ENCODE measurements around the gene FAN1. TPM values are rescaled to one million over a fixed set of nuclear protein-coding genes. Genes with fewer than 3 reads are reported as not detected.

Gene FAN1
- total RNA-seq, 1 donor from 2014 or later: 18.4 TPM

- no peaks in the 10 kb centered on the region for H3K27me3 ChIP-seq
- no peak for DNase-seq
These were observed 40.1 kb downstream of the FAN1 start for GRCh38 chr15:30943654-30944335.

GRCh38 chr15:30953183-30953582 lies 49.5 kb downstream of the FAN1 start:
- TF ChIP-seq, protein P1, sequence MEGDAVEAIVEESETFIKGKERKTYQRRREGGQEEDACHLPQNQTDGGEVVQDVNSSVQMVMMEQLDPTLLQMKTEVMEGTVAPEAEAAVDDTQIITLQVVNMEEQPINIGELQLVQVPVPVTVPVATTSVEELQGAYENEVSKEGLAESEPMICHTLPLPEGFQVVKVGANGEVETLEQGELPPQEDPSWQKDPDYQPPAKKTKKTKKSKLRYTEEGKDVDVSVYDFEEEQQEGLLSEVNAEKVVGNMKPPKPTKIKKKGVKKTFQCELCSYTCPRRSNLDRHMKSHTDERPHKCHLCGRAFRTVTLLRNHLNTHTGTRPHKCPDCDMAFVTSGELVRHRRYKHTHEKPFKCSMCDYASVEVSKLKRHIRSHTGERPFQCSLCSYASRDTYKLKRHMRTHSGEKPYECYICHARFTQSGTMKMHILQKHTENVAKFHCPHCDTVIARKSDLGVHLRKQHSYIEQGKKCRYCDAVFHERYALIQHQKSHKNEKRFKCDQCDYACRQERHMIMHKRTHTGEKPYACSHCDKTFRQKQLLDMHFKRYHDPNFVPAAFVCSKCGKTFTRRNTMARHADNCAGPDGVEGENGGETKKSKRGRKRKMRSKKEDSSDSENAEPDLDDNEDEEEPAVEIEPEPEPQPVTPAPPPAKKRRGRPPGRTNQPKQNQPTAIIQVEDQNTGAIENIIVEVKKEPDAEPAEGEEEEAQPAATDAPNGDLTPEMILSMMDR (IDR thresholded peaks at IDR 0.05): no peak

More at GRCh38 chr15:30943654-30944335, 40.1 kb downstream of the FAN1 start:
- no peak overlapping the region for H3K4me3 ChIP-seq
- intact Hi-C loops (cut with DNase I): no loop called here
- peaks cover 98% of the 10 kb centered on the region for H3K36me3 ChIP-seq
- H3K9me3 ChIP-seq: no peaks in the 10 kb centered on the region
- no peak overlapping the region for H3K27ac ChIP-seq
- no peak for ATAC-seq
- TF ChIP-seq, protein P1 (IDR thresholded peaks at IDR 0.05): no peak
- H3K4me1 ChIP-seq: no peaks in the 10 kb centered on the region

GRCh38 chr15:30953731-30954378 lies 50.1 kb downstream of the FAN1 start:
- DNase-seq (no peak), ATAC-seq (peak; percentile 60)

More at GRCh38 chr15:30953183-30953582, 49.5 kb downstream of the FAN1 start:
- DNase-seq (no peak), ATAC-seq (no peak)
- intact Hi-C loops (cut with DNase I): no loop called here
- Histone ChIP-seq H3K27me3 (no peaks in the 10 kb centered on the region), H3K9me3 (no peaks in the 10 kb centered on the region), H3K27ac (no peak overlapping the region), H3K4me3 (no peak overlapping the region), H3K36me3 (peaks cover 100% of the 10 kb centered on the region), H3K4me1 (no peaks in the 10 kb centered on the region)

GRCh38 chr15:30954674-30955073 lies 51.0 kb downstream of the FAN1 start:
- H3K36me3 ChIP-seq: peaks cover 100% of the 10 kb centered on the region
- H3K27ac ChIP-seq: no peak overlapping the region
- no peak for DNase-seq
- intact Hi-C loops (cut with DNase I): no loop called here
- ATAC-seq: no peak
- no peaks in the 10 kb centered on the region for H3K9me3 ChIP-seq
- no peaks in the 10 kb centered on the region for H3K4me1 ChIP-seq
- H3K4me3 ChIP-seq: no peak overlapping the region
- TF ChIP-seq, protein P1 (IDR thresholded peaks at IDR 0.05): no peak
- H3K27me3 ChIP-seq: no peaks in the 10 kb centered on the region

More at GRCh38 chr15:30953731-30954378, 50.1 kb downstream of the FAN1 start:
- Histone ChIP-seq H3K4me3 (no peak overlapping the region), H3K36me3 (peaks cover 100% of the 10 kb centered on the region), H3K27me3 (no peaks in the 10 kb centered on the region), H3K27ac (no peak overlapping the region), H3K9me3 (no peaks in the 10 kb centered on the region), H3K4me1 (no peaks in the 10 kb centered on the region)
- intact Hi-C loops (cut with DNase I): no loop called here
- TF ChIP-seq, protein P1 (IDR thresholded peaks at IDR 0.05): no peak

DNA sequence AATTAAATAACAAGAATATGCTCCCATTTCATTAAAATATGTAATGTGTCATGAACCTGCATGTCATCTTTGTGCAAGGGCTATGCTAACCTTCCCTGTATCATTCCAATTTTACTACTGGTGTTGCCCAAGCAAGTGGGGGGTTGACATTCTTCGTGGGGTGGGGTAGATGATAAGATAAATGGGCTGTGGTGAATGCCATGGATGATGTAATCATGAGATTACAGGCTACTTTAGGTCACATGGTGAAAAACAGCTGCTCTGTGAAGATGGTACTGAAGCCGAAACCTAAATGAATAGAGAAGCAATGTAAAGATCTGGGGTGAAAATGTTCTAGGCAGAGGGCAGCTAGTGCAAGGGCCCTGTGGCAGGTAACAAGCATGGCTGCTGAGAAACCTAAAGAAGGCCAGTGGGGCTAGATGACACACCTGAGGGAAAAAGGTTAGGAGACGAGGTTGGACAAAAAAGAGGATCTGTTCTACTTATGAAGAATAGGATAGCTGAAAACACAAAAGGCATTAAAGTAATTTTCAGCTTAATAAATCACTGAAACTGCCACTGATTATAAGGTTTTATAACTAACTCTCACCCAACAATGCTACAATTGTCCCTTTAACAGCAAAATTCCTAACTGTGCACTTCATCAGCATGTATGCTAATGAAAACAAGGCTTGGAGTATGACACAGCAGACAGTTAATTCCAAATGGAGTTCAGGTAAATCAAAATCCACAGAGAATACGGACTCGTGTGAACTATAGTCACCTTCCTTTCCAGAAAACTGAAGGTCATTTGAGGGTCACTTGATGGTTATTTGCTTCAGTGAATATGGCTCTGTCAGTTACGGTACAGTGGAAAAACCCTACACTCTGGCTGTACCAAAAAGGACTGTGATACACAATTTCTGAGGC lies 52.8 kb downstream of the FAN1 start:
- no peaks in the 10 kb centered on the region for H3K27me3 ChIP-seq
- peaks cover 99% of the 10 kb centered on the region for H3K36me3 ChIP-seq
- H3K4me1 ChIP-seq: no peaks in the 10 kb centered on the region
- H3K27ac ChIP-seq: no peak overlapping the region
- no peak overlapping the region for H3K4me3 ChIP-seq
- TF ChIP-seq, protein P1 (IDR thresholded peaks at IDR 0.05): no peak
- H3K9me3 ChIP-seq: no peaks in the 10 kb centered on the region
- ATAC-seq: no peak
- DNase-seq: no peak
- intact Hi-C loops (cut with DNase I): no loop called here

Measured in upper lobe of right lung (tissue), 1 donor.